ENCODE measurements around the gene CAMK1D. TPM values are rescaled to one million over a fixed set of nuclear protein-coding genes. Genes with fewer than 3 reads are reported as not detected.

Gene CAMK1D
- total RNA-seq, 1 experiment from 2014 or later, result 10.2 TPM

DNA sequence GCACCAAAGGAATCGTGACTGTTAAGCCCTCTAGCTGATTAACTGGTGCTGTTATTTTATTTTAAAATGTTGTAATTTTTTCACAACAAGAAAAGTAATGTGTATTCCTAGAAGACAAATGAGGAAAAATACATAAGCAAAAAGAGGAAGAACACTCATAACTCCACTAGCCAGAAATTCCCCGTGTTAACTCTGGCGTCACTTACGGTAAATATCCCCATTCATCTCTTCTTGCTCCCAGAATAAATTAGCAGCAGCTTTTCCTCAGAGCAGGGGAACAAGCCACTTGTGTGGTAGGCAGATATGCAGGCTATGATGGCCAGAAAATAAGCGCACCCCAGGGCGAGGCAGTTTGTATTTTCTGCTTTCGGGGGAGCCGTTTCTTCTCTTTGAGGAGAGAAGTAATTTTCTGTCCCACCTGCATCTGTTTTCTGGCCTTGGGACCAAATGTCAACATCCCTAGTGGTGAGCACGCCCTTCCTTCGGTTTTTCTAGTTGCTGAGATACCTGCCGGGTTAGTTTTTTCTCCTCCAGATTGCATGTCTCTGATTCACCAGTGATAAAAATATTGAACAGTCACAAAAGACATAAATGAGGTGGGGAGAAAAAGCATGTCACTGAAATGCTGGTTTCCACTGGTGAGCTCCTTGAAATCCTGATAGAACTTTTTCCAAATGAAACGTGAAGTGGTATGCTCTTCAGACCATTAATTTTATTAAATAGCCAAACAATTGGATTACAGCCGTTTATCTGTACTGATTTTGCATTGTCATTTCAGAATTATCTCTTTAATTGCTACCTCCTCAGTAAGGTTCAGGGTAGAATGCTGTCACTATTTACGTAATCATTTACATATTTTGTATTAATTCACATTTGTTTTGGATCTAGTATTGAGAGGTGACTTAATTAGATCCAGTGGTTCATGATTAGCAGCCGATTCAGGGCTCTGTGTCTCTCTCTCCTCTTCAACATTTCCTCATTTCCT lies 268.1 kb downstream of the CAMK1D start:
- ATAC-seq (no peak), DNase-seq (ENCODE audit: low spot score) (no peak)
- no peaks in the 10 kb centered on the region for H3K36me3 Mint-ChIP-seq
- H3K27me3 Mint-ChIP-seq (ENCODE audit: low read depth), result no peaks in the 10 kb centered on the region
- no peaks in the 10 kb centered on the region for H3K9me3 Mint-ChIP-seq
- ChIA-PET CTCF (no interaction called here), POLR2A (no interaction called here)
- no peak for TF ChIP-seq ATF1 (CRISPR knock-in tag; IDR thresholded peaks at IDR 0.05)
- TF ChIP-seq ZNF263 (CRISPR knock-in tag; IDR thresholded peaks at IDR 0.05; ENCODE audit: low read depth), result no peak
- no peak for TF ChIP-seq CBFB (CRISPR knock-in tag; IDR thresholded peaks at IDR 0.05; ENCODE audit: low read depth)
- TF ChIP-seq ZNF219 (CRISPR knock-in tag; IDR thresholded peaks at IDR 0.05; ENCODE audit: borderline replicate concordance), result no peak
- no peak for TF ChIP-seq RELA (CRISPR knock-in tag; IDR thresholded peaks at IDR 0.05; ENCODE audit: borderline replicate concordance)
- TF ChIP-seq JAZF1 (CRISPR knock-in tag; IDR thresholded peaks at IDR 0.05), result no peak
- no peak for TF ChIP-seq GABPB1 (CRISPR knock-in tag; IDR thresholded peaks at IDR 0.05)
- no peak for TF ChIP-seq TEAD4 (CRISPR knock-in tag; IDR thresholded peaks at IDR 0.05)
- TF ChIP-seq, protein P1, sequence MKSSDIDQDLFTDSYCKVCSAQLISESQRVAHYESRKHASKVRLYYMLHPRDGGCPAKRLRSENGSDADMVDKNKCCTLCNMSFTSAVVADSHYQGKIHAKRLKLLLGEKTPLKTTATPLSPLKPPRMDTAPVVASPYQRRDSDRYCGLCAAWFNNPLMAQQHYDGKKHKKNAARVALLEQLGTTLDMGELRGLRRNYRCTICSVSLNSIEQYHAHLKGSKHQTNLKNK (CRISPR knock-in tag; IDR thresholded peaks at IDR 0.05), result no peak
- TF ChIP-seq, protein P2, sequence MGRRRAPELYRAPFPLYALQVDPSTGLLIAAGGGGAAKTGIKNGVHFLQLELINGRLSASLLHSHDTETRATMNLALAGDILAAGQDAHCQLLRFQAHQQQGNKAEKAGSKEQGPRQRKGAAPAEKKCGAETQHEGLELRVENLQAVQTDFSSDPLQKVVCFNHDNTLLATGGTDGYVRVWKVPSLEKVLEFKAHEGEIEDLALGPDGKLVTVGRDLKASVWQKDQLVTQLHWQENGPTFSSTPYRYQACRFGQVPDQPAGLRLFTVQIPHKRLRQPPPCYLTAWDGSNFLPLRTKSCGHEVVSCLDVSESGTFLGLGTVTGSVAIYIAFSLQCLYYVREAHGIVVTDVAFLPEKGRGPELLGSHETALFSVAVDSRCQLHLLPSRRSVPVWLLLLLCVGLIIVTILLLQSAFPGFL (CRISPR knock-in tag; IDR thresholded peaks at IDR 0.05; ENCODE audit: borderline replicate concordance), result no peak
- TF ChIP-seq FOXJ3 (CRISPR knock-in tag; IDR thresholded peaks at IDR 0.05; ENCODE audit: borderline replicate concordance), result no peak
- no peak for TF ChIP-seq ZNF138 (CRISPR knock-in tag; conservative IDR thresholded peaks at IDR 0.05)
- TF ChIP-seq, protein P3, sequence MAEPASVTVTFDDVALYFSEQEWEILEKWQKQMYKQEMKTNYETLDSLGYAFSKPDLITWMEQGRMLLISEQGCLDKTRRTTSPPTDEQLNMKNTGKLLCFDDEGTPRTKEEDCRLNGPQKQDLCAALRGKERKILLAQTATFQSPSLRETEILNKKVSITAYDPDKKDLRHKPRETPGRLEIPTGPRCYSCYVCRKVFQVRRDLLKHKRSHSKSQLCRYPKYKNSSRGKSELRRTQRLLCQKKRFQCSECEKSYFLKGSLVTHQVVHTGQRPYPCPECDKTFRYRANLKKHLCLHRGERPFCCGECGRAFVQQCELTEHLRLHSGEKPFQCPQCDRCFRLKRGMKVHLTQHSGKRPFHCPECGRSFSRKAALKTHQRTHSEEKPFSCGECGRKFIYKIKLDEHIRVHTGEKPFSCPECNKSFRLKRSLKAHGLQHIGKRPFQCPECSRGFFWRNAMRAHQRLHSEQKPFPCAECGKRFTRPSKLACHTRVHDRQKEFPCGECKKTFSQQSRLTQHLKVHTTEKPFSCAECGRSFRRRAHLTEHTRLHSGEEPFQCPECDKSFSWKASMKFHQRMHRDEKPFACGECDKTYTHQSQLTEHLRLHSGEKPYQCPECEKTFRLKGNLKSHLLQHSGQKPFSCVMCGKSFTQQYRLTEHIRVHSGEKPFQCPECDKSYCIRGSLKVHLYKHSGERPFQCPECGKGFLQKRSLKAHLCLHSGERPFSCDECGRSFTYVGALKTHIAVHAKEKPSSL (CRISPR knock-in tag; conservative IDR thresholded peaks at IDR 0.05), result no peak
- no peak for TF ChIP-seq TP53 (CRISPR knock-in tag; IDR thresholded peaks at IDR 0.05)
- no peak overlapping the region for H3K27ac Mint-ChIP-seq
- H3K4me3 Mint-ChIP-seq, result no peak overlapping the region
- no peaks in the 10 kb centered on the region for H3K4me1 Mint-ChIP-seq

DNA sequence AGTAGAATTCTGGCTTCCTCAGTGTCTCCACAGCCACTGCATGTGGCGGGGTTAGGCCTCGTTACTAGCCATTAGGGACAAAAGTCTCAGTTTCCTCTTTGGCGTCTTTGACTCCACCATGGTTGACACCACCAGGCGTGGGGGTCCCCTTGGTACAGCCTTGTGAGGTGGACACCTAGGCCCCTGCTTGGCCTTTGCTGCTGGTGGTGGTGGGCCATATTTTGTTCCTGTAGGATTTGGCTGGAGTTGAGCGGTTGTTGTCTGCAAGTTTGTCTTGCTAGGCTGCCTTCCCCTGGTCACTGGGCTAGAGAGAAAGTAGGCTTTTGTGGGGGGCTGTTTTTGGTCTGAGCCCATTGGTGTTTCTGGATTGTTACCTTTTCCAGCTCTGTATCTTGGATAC lies 272.7 kb downstream of the CAMK1D start:
- ChIA-PET CTCF (no interaction called here), POLR2A (no interaction called here)
- Mint-ChIP-seq H3K27me3 (ENCODE audit: low read depth) (no peaks in the 10 kb centered on the region), H3K36me3 (no peaks in the 10 kb centered on the region), H3K4me3 (no peak overlapping the region), H3K4me1 (peaks cover 6% of the 10 kb centered on the region; the same call in 1 of the 2 replicates), H3K27ac (no peak overlapping the region), H3K9me3 (0 out of 2 replicates have a peak, but pooled peaks cover 3% of the 10 kb centered on the region)
- ATAC-seq (no peak), DNase-seq (ENCODE audit: low spot score) (no peak)
- no peak for TF ChIP-seq ETV6 (CRISPR knock-in tag; IDR thresholded peaks at IDR 0.05)
- TF ChIP-seq, protein P4, sequence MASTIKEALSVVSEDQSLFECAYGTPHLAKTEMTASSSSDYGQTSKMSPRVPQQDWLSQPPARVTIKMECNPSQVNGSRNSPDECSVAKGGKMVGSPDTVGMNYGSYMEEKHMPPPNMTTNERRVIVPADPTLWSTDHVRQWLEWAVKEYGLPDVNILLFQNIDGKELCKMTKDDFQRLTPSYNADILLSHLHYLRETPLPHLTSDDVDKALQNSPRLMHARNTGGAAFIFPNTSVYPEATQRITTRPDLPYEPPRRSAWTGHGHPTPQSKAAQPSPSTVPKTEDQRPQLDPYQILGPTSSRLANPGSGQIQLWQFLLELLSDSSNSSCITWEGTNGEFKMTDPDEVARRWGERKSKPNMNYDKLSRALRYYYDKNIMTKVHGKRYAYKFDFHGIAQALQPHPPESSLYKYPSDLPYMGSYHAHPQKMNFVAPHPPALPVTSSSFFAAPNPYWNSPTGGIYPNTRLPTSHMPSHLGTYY (CRISPR knock-in tag; IDR thresholded peaks at IDR 0.05), result no peak
- TF ChIP-seq TEAD1 (CRISPR knock-in tag; IDR thresholded peaks at IDR 0.05), result no peak

DNA sequence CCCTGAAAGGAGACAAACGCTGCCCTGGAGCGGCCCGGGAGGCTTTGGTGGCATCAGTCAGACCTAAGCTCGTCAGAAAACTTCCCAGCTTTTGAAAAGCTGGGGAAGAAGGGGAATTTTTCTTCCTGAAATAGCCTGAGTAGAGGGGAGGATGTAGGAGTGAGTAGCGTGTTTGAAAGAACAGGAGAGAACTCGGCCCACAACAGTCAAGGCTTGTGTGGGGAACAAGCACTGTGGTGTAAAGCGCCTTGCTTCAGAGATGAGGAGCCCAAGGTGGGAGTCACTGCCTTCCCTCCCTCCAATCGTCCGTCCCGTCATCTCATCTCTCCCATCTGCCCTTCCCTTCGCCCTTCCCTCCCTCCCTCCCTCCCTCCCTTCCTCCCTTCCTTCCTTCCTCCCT lies 273.3 kb downstream of the CAMK1D start:
- no peaks in the 10 kb centered on the region for H3K27me3 Mint-ChIP-seq (ENCODE audit: low read depth)
- peaks cover 6% of the 10 kb centered on the region; the same call in 1 of the 2 replicates for H3K4me1 Mint-ChIP-seq
- H3K9me3 Mint-ChIP-seq, result 0 out of 2 replicates have a peak, but pooled peaks cover 3% of the 10 kb centered on the region
- no peak for ATAC-seq
- CTCF ChIA-PET, result no interaction called here
- no peaks in the 10 kb centered on the region for H3K36me3 Mint-ChIP-seq
- H3K4me3 Mint-ChIP-seq, result no peak overlapping the region
- DNase-seq (ENCODE audit: low spot score), result no peak
- POLR2A ChIA-PET, result no interaction called here
- H3K27ac Mint-ChIP-seq, result no peak overlapping the region
- TF ChIP-seq, protein P5, sequence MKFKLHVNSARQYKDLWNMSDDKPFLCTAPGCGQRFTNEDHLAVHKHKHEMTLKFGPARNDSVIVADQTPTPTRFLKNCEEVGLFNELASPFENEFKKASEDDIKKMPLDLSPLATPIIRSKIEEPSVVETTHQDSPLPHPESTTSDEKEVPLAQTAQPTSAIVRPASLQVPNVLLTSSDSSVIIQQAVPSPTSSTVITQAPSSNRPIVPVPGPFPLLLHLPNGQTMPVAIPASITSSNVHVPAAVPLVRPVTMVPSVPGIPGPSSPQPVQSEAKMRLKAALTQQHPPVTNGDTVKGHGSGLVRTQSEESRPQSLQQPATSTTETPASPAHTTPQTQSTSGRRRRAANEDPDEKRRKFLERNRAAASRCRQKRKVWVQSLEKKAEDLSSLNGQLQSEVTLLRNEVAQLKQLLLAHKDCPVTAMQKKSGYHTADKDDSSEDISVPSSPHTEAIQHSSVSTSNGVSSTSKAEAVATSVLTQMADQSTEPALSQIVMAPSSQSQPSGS (CRISPR knock-in tag; IDR thresholded peaks at IDR 0.05; ENCODE audit: borderline replicate concordance, low read depth), result no peak
- TF ChIP-seq, protein P6, sequence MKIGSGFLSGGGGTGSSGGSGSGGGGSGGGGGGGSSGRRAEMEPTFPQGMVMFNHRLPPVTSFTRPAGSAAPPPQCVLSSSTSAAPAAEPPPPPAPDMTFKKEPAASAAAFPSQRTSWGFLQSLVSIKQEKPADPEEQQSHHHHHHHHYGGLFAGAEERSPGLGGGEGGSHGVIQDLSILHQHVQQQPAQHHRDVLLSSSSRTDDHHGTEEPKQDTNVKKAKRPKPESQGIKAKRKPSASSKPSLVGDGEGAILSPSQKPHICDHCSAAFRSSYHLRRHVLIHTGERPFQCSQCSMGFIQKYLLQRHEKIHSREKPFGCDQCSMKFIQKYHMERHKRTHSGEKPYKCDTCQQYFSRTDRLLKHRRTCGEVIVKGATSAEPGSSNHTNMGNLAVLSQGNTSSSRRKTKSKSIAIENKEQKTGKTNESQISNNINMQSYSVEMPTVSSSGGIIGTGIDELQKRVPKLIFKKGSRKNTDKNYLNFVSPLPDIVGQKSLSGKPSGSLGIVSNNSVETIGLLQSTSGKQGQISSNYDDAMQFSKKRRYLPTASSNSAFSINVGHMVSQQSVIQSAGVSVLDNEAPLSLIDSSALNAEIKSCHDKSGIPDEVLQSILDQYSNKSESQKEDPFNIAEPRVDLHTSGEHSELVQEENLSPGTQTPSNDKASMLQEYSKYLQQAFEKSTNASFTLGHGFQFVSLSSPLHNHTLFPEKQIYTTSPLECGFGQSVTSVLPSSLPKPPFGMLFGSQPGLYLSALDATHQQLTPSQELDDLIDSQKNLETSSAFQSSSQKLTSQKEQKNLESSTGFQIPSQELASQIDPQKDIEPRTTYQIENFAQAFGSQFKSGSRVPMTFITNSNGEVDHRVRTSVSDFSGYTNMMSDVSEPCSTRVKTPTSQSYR (CRISPR knock-in tag; IDR thresholded peaks at IDR 0.05), result no peak
- TF ChIP-seq FOXP1 (CRISPR knock-in tag; IDR thresholded peaks at IDR 0.05; ENCODE audit: borderline replicate concordance), result no peak
- no peak for TF ChIP-seq MXD4 (CRISPR knock-in tag; IDR thresholded peaks at IDR 0.05; ENCODE audit: borderline replicate concordance)
- TF ChIP-seq OVOL2 (CRISPR knock-in tag; IDR thresholded peaks at IDR 0.05; ENCODE audit: borderline replicate concordance), result no peak
- TF ChIP-seq KAT7 (CRISPR knock-in tag; IDR thresholded peaks at IDR 0.05; ENCODE audit: borderline replicate concordance), result no peak

All from WTC11 (cell line).